HepG2 (cell line): ENCODE data around the gene VCPKMT. TPM values are rescaled to one million over a fixed set of nuclear protein-coding genes. Genes with fewer than 3 reads are reported as not detected.

Experiments used
- CHCHD3 ChIP-seq: sonication (generic); formaldehyde crosslinking; IDR thresholded peaks from 2 replicates; pipeline ENCODE4 v1.8.0; 2022; ENCODE audit warnings: mild to moderate bottlenecking, missing genetic modification reagents, moderate library complexity
- MYNN ChIP-seq: sonication (generic); formaldehyde crosslinking; IDR thresholded peaks from 2 replicates; pipeline ENCODE4 v1.4.0; 2020; ENCODE audit warnings: mild to moderate bottlenecking, low read depth, missing genetic modification reagents
- NFKBIZ ChIP-seq: IDR thresholded peaks from 2 replicates; pipeline ENCODE4 v1.6.1; 2018; ENCODE audit warnings: missing genetic modification reagents, missing compliant biosample characterization
- POLR2AphosphoS2 ChIP-seq: IDR thresholded peaks from 2 replicates; pipeline ENCODE4 v1.6.1; 2011; ENCODE audit warnings: low read depth, low read length, improper control_type of control experiment
- RARG ChIP-seq: sonication (generic); formaldehyde crosslinking; IDR thresholded peaks from 2 replicates; pipeline ENCODE4 v1.4.0; 2020; ENCODE audit warnings: low read depth, mild to moderate bottlenecking, missing genetic modification reagents
- SP4 ChIP-seq: sonication (generic); formaldehyde crosslinking; IDR thresholded peaks from 2 replicates; pipeline ENCODE4 v1.8.1; 2023; ENCODE audit warnings: mild to moderate bottlenecking, missing genetic modification reagents
- ZC3H4 ChIP-seq: sonication (generic); formaldehyde crosslinking; IDR thresholded peaks from 2 replicates; pipeline ENCODE4 v1.4.0; 2020; ENCODE audit warnings: missing genetic modification reagents, borderline replicate concordance
- ZFP37 ChIP-seq: sonication (generic); formaldehyde crosslinking; IDR thresholded peaks from 2 replicates; pipeline ENCODE4 v1.4.0; 2020; ENCODE audit warnings: missing genetic modification reagents, borderline replicate concordance
- ZMYM2 ChIP-seq: sonication (generic); formaldehyde crosslinking; IDR thresholded peaks from 2 replicates; pipeline ENCODE4 v1.8.0; 2022; ENCODE audit warnings: mild to moderate bottlenecking, missing genetic modification reagents
- ZNF367 ChIP-seq: sonication (generic); formaldehyde crosslinking; IDR thresholded peaks from 2 replicates; pipeline ENCODE4 v1.4.0; 2020; ENCODE audit warnings: missing genetic modification reagents, borderline replicate concordance
- ZNF501 ChIP-seq: sonication (generic); formaldehyde crosslinking; IDR thresholded peaks from 2 replicates; pipeline ENCODE4 v1.5.1; 2020; ENCODE audit warnings: mild to moderate bottlenecking, moderate library complexity, missing genetic modification reagents
- ZNF543 ChIP-seq: sonication (generic); formaldehyde crosslinking; IDR thresholded peaks from 2 replicates; pipeline ENCODE4 v1.4.0; 2020; ENCODE audit warnings: mild to moderate bottlenecking, missing genetic modification reagents
- ZNF572 ChIP-seq: sonication (generic); formaldehyde crosslinking; IDR thresholded peaks from 2 replicates; pipeline ENCODE4 v1.5.1; 2020; ENCODE audit warnings: mild to moderate bottlenecking, missing genetic modification reagents
- polyA plus RNA-seq, 8 experiments: library from polyadenylated mRNA; depleted of rRNA in 3 of 8; stranded (reverse) in 7 of 8; unstranded in 1 of 8; fragments of >200 nt; fragmentation: Illumina TruSeq in 4 of 8; extraction: Trizol in 4 of 8; gene quantifications; 2 replicates each; pipeline versions ENCODE4 v1.2.1 to v1.2.3, GENCODE V29; 2011 to 2016; ENCODE audit warnings: low read depth in 4 of 8, missing spikeins in 1 of 8, mixed read lengths in 1 of 8; ENCODE audit not compliant: insufficient read depth in 1 of 8
- total RNA-seq, 5 experiments: library from RNA; depleted of rRNA; stranded (reverse); fragments of >200 nt; fragmentation: Illumina TruSeq; extraction: Trizol; gene quantifications; 2 replicates each; pipeline ENCODE4 v1.2.3, GENCODE V29; 2016; ENCODE audit warnings: low read depth in 1 of 5
- TF ChIP-seq, protein P1 (sequence below): sonication (generic); formaldehyde crosslinking; IDR thresholded peaks from 2 replicates; pipeline ENCODE4 v1.5.1; 2020; ENCODE audit warnings: missing genetic modification reagents, mild to moderate bottlenecking, borderline replicate concordance
- TF ChIP-seq, protein P2 (sequence below): sonication (generic); formaldehyde crosslinking; IDR thresholded peaks from 2 replicates; pipeline ENCODE4 v1.5.0; 2020; ENCODE audit warnings: mild to moderate bottlenecking, missing genetic modification reagents, borderline replicate concordance
- TF ChIP-seq, protein P3 (sequence below): sonication (generic); formaldehyde crosslinking; IDR thresholded peaks from 2 replicates; pipeline ENCODE4 v1.8.1; 2023; ENCODE audit warnings: mild to moderate bottlenecking, moderate library complexity, missing genetic modification reagents
- TF ChIP-seq, protein P4 (sequence below): sonication (generic); formaldehyde crosslinking; conservative IDR thresholded peaks from 2 replicates; pipeline ENCODE4 v1.8.0; 2022; ENCODE audit warnings: missing genetic modification reagents

Gene VCPKMT
- total and polyA plus RNA-seq, 2 of the 13 experiments (the other 11 are each of a cell fraction or from before 2014, with no cell fraction given), result 3.9 to 5.4 TPM

DNA sequence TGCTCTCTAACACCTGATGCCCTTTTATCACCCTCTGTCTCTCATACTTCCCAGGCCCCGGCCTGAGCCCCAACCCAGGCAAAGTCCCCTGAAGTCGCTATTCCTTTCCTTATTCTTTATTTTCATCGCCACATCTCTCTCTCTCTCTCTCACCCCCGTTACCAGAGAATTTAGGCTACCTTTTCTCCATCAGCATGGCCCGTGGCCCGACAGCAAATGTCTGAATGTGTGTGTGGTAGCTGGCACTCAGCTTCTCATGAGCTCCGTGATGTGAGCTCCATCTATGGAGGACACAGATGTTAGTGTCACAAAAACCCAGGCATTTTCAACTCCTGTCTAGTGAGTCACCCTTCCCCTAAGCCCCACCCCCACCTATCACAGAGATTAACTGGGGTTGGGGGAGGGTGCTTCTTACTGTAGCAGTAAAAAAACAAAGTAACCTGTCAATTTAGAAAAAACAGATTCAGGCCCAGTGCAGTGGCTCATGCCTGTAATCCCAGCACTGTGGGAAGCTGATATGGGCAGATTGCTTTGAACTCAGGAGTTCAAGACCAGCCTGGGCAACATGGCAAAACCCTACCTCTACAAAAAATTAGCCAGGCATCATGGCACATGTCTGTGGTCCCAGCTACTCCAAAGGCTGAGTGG, 53.8 kb downstream of the VCPKMT start (continued):
- TF ChIP-seq RARG (CRISPR knock-in tag) (no peak), CHCHD3 (CRISPR knock-in tag) (no peak), ZMYM2 (0 out of 2 replicates have a peak, but pooled peaks have one; percentile 36), ZNF501 (CRISPR knock-in tag) (no peak), ZNF367 (CRISPR knock-in tag) (no peak), SP4 (CRISPR knock-in tag) (peak; percentile 57; the same call in 1 of the 2 replicates), ZNF572 (CRISPR knock-in tag) (no peak), POLR2AphosphoS2 (no peak), ZFP37 (CRISPR knock-in tag) (no peak), ZNF543 (CRISPR knock-in tag) (no peak), MYNN (CRISPR knock-in tag) (no peak), NFKBIZ (CRISPR knock-in tag) (no peak), ZC3H4 (CRISPR knock-in tag) (no peak; the same call in 1 of the 2 replicates)
- TF ChIP-seq, protein P1, sequence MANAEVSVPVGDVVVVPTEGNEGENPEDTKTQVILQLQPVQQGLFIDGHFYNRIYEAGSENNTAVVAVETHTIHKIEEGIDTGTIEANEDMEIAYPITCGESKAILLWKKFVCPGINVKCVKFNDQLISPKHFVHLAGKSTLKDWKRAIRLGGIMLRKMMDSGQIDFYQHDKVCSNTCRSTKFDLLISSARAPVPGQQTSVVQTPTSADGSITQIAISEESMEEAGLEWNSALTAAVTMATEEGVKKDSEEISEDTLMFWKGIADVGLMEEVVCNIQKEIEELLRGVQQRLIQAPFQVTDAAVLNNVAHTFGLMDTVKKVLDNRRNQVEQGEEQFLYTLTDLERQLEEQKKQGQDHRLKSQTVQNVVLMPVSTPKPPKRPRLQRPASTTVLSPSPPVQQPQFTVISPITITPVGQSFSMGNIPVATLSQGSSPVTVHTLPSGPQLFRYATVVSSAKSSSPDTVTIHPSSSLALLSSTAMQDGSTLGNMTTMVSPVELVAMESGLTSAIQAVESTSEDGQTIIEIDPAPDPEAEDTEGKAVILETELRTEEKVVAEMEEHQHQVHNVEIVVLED (CRISPR knock-in tag), result no peak
- TF ChIP-seq, protein P2, sequence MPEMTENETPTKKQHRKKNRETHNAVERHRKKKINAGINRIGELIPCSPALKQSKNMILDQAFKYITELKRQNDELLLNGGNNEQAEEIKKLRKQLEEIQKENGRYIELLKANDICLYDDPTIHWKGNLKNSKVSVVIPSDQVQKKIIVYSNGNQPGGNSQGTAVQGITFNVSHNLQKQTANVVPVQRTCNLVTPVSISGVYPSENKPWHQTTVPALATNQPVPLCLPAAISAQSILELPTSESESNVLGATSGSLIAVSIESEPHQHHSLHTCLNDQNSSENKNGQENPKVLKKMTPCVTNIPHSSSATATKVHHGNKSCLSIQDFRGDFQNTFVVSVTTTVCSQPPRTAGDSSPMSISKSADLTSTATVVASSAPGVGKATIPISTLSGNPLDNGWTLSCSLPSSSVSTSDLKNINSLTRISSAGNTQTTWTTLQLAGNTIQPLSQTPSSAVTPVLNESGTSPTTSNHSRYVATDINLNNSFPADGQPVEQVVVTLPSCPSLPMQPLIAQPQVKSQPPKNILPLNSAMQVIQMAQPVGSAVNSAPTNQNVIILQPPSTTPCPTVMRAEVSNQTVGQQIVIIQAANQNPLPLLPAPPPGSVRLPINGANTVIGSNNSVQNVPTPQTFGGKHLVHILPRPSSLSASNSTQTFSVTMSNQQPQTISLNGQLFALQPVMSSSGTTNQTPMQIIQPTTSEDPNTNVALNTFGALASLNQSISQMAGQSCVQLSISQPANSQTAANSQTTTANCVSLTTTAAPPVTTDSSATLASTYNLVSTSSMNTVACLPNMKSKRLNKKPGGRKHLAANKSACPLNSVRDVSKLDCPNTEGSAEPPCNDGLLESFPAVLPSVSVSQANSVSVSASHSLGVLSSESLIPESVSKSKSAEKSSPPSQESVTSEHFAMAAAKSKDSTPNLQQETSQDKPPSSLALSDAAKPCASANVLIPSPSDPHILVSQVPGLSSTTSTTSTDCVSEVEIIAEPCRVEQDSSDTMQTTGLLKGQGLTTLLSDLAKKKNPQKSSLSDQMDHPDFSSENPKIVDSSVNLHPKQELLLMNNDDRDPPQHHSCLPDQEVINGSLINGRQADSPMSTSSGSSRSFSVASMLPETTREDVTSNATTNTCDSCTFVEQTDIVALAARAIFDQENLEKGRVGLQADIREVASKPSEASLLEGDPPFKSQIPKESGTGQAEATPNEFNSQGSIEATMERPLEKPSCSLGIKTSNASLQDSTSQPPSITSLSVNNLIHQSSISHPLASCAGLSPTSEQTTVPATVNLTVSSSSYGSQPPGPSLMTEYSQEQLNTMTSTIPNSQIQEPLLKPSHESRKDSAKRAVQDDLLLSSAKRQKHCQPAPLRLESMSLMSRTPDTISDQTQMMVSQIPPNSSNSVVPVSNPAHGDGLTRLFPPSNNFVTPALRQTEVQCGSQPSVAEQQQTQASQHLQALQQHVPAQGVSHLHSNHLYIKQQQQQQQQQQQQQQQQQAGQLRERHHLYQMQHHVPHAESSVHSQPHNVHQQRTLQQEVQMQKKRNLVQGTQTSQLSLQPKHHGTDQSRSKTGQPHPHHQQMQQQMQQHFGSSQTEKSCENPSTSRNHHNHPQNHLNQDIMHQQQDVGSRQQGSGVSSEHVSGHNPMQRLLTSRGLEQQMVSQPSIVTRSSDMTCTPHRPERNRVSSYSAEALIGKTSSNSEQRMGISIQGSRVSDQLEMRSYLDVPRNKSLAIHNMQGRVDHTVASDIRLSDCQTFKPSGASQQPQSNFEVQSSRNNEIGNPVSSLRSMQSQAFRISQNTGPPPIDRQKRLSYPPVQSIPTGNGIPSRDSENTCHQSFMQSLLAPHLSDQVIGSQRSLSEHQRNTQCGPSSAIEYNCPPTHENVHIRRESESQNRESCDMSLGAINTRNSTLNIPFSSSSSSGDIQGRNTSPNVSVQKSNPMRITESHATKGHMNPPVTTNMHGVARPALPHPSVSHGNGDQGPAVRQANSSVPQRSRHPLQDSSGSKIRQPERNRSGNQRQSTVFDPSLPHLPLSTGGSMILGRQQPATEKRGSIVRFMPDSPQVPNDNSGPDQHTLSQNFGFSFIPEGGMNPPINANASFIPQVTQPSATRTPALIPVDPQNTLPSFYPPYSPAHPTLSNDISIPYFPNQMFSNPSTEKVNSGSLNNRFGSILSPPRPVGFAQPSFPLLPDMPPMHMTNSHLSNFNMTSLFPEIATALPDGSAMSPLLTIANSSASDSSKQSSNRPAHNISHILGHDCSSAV, result no peak
- TF ChIP-seq, protein P3, sequence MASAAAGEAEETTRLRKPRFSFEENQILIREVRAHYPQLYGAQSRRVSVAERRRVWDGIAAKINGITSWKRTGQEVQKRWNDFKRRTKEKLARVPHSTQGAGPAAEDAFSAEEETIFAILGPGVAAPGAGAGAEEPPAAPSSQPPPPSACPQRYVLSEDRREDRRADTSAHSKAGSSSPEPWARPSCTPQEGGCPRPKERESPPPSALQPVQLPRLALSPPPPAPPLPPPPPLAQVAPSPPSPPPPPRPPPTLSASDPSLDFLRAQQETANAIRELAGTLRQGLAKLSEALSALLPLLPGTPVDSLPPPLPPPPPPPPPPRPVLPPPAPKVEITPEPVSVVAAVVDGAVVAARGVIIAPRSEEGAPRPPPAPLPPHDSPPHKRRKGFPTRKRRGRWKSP, result no peak
- TF ChIP-seq, protein P4, sequence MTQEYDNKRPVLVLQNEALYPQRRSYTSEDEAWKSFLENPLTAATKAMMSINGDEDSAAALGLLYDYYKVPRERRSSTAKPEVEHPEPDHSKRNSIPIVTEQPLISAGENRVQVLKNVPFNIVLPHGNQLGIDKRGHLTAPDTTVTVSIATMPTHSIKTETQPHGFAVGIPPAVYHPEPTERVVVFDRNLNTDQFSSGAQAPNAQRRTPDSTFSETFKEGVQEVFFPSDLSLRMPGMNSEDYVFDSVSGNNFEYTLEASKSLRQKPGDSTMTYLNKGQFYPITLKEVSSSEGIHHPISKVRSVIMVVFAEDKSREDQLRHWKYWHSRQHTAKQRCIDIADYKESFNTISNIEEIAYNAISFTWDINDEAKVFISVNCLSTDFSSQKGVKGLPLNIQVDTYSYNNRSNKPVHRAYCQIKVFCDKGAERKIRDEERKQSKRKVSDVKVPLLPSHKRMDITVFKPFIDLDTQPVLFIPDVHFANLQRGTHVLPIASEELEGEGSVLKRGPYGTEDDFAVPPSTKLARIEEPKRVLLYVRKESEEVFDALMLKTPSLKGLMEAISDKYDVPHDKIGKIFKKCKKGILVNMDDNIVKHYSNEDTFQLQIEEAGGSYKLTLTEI (CRISPR knock-in tag), result no peak
